HCT116 (cell line): ENCODE data around the gene ANO3.

Experiments
- CBX3 ChIP-seq: IDR thresholded peaks from 2 replicates; pipeline ENCODE4 v1.6.1; 2012; ENCODE audit warnings: low read depth
- CEBPB ChIP-seq: IDR thresholded peaks from 2 replicates; pipeline ENCODE4 v1.6.1; 2012; ENCODE audit warnings: low read depth
- CTCF ChIP-seq, 3 experiments: fragments of 200-600 bp in 1 of 3; sonication (generic) in 1 of 3; IDR thresholded peaks in 2 of 3; conservative IDR thresholded peaks in 1 of 3; 2 replicates each; pipeline ENCODE4 v1.5.1; 2012 to 2017; ENCODE audit warnings: low read depth in 2 of 3, low read length in 2 of 3, antibody characterized with exemption in 1 of 3, borderline replicate concordance in 1 of 3, control low read depth in 1 of 3, mild to moderate bottlenecking in 1 of 3, mixed read lengths in 1 of 3, mixed run types in 1 of 3, moderate library complexity in 1 of 3; ENCODE audit not compliant: insufficient read depth in 1 of 3
- EZH2 ChIP-seq: fragments of 200-600 bp; sonication (generic); IDR thresholded peaks from 2 replicates; pipeline ENCODE4 v1.6.1; 2017; ENCODE audit warnings: antibody characterized with exemption, mixed run types
- EZH2phosphoT487 ChIP-seq: fragments of 200-600 bp; IDR thresholded peaks from 2 replicates; pipeline ENCODE4 v1.6.1; 2018; ENCODE audit warnings: antibody characterized with exemption, borderline replicate concordance
- MAX ChIP-seq: IDR thresholded peaks from 2 replicates; pipeline ENCODE4 v1.6.1; 2012
- POLR2AphosphoS5 ChIP-seq: IDR thresholded peaks from 2 replicates; pipeline ENCODE4 v1.6.1; 2011; ENCODE audit warnings: mild to moderate bottlenecking, low read depth, low read length, moderate library complexity
- RAD21 ChIP-seq: IDR thresholded peaks from 2 replicates; pipeline ENCODE4 v1.6.1; 2012; ENCODE audit warnings: low read depth, mild to moderate bottlenecking
- SIN3A ChIP-seq: IDR thresholded peaks from 2 replicates; pipeline ENCODE4 v1.6.1; 2012; ENCODE audit warnings: low read depth
- TCF7L2 ChIP-seq: IDR thresholded peaks from 2 replicates; pipeline ENCODE4 v1.7.0; 2011; ENCODE audit warnings: borderline replicate concordance, inconsistent platforms; ENCODE audit not compliant: insufficient read depth, insufficient read length; ENCODE audit errors: extremely low read depth
- ZNF274 ChIP-seq: fragments of 200-500 bp; sonication (Bioruptor generic); IDR thresholded peaks from 2 replicates; pipeline ENCODE4 v1.6.1; 2014; ENCODE audit warnings: mild to moderate bottlenecking, low read depth, low read length, inconsistent platforms
- TF ChIP-seq, protein P1 (sequence below): IDR thresholded peaks from 2 replicates; pipeline ENCODE4 v1.6.1; 2011; ENCODE audit warnings: mild to moderate bottlenecking, low read length, moderate library complexity; ENCODE audit not compliant: insufficient replicate concordance; ENCODE audit errors: extremely low read depth
- TF ChIP-seq, protein P2 (sequence below): IDR thresholded peaks from 2 replicates; pipeline ENCODE4 v1.6.1; 2012

DNA sequence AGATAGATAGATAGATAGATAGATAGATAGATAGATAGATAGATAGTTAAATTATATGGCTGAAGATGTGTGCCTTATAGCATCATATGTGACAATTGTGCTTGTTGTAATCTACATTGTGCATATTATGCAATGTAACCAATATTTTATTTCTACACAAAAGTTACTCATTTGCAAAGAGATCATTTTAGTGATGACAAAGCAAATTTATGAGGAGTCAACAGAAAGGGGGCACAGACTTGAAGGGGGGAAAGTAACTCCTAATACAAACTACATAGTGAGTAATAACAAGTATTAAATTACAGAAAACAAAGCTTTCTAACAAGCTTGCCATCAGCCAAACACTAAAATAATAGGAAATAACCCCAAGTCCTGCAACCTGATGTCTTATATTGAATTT, 133.3 kb downstream of the ANO3 start:
- TF ChIP-seq SIN3A (no peak), CTCF (IDR thresholded peaks at IDR 0.05 in 2 of 3, conservative IDR thresholded peaks at IDR 0.05 in 1 of 3; ENCODE audit: borderline replicate concordance in 1 of 3, insufficient read depth in 1 of 3, low read depth in 2 of 3, low read length in 2 of 3) (no peak), EZH2phosphoT487 (no peak), ZNF274 (no peak), CBX3 (no peak), EZH2 (no peak), RAD21 (no peak), TCF7L2 (no peak), MAX (no peak), POLR2AphosphoS5 (no peak), CEBPB (no peak)
- TF ChIP-seq, protein P1, sequence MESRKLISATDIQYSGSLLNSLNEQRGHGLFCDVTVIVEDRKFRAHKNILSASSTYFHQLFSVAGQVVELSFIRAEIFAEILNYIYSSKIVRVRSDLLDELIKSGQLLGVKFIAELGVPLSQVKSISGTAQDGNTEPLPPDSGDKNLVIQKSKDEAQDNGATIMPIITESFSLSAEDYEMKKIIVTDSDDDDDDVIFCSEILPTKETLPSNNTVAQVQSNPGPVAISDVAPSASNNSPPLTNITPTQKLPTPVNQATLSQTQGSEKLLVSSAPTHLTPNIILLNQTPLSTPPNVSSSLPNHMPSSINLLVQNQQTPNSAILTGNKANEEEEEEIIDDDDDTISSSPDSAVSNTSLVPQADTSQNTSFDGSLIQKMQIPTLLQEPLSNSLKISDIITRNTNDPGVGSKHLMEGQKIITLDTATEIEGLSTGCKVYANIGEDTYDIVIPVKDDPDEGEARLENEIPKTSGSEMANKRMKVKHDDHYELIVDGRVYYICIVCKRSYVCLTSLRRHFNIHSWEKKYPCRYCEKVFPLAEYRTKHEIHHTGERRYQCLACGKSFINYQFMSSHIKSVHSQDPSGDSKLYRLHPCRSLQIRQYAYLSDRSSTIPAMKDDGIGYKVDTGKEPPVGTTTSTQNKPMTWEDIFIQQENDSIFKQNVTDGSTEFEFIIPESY = no peak
- TF ChIP-seq, protein P2, sequence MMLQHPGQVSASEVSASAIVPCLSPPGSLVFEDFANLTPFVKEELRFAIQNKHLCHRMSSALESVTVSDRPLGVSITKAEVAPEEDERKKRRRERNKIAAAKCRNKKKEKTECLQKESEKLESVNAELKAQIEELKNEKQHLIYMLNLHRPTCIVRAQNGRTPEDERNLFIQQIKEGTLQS = no peak
